ENCODE results near the gene NLRP10. TPM values are rescaled to one million over a fixed set of nuclear protein-coding genes. Genes with fewer than 3 reads are reported as not detected.
"Not testable (repeated sequence)": the region's sequence is repeated elsewhere in the genome, so short reads cannot be mapped to it uniquely, and the experiment has no call there.

Gene NLRP10
- total RNA-seq, 4 donors from 2014 or later, result not detected

DNA sequence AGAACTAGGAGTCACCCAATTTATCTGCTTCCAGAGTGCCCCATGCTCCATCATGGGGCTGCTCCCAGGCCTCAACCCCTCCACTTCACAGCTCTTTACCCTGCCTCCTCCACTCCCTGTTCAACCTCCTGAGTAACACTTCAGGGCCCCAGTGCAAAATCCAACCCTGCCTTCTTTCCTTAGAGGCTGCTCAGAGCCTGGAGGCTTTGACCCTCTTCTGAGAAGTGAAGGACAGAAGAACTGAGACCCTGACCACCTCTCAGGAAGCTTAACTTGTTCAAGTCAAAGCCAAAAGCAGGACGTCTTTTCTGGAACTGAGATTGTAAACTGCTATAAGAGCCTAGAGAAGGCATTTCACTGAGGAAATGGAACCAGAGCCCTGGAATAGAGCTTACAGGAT is 37.4 kb upstream of the NLRP10 start:
- no peaks in the 10 kb centered on the region for H3K4me1 ChIP-seq
- H3K9me3 ChIP-seq, result no peaks in the 10 kb centered on the region
- no peak overlapping the region for H3K4me3 ChIP-seq
- no peak for DNase-seq
- H3K36me3 ChIP-seq, result peaks cover 0 to 8% (median 0%) of the 10 kb centered on the region in 3 donors
- no peak overlapping the region for H3K27ac ChIP-seq
- no peak for TF ChIP-seq CTCF (IDR thresholded peaks at IDR 0.05)
- TF ChIP-seq POLR2A (IDR thresholded peaks at IDR 0.05), result no peak
- H3K27me3 ChIP-seq, result no peaks in the 10 kb centered on the region

GRCh38 chr11:8000390-8000789 is 35.1 kb upstream of the NLRP10 start:
- H3K4me3 ChIP-seq, result no peak overlapping the region
- H3K27me3 ChIP-seq, result no peaks in the 10 kb centered on the region
- no peak overlapping the region for H3K27ac ChIP-seq
- no peaks in the 10 kb centered on the region for H3K4me1 ChIP-seq
- H3K36me3 ChIP-seq, result peaks cover 0 to 31% (median 0%) of the 10 kb centered on the region in 3 donors
- H3K9me3 ChIP-seq, result no peaks in the 10 kb centered on the region
- no peak for DNase-seq
- TF ChIP-seq POLR2A (IDR thresholded peaks at IDR 0.05) (no peak), CTCF (IDR thresholded peaks at IDR 0.05) (no peak)

DNA sequence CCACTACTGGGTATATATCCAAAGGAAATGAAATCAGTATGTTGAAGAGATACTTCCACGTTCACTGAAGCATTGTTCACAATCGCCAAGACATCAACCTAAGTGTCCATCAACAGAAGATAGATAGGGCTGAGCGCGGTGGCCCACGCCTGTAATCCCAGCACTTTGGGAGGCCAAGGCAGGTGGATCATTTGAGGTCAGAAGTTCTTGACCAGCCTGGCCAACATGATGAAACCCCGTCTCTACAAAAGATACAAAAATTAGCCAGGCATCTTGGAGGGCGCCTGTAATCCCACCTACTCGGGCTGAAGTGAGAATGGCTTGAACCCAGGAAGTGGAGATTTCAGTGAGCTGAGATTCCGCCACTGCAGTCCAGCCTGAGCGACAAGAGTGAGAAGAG is 34.5 kb upstream of the NLRP10 start:
- no peak for DNase-seq
- no peaks in the 10 kb centered on the region for H3K27me3 ChIP-seq

DNA sequence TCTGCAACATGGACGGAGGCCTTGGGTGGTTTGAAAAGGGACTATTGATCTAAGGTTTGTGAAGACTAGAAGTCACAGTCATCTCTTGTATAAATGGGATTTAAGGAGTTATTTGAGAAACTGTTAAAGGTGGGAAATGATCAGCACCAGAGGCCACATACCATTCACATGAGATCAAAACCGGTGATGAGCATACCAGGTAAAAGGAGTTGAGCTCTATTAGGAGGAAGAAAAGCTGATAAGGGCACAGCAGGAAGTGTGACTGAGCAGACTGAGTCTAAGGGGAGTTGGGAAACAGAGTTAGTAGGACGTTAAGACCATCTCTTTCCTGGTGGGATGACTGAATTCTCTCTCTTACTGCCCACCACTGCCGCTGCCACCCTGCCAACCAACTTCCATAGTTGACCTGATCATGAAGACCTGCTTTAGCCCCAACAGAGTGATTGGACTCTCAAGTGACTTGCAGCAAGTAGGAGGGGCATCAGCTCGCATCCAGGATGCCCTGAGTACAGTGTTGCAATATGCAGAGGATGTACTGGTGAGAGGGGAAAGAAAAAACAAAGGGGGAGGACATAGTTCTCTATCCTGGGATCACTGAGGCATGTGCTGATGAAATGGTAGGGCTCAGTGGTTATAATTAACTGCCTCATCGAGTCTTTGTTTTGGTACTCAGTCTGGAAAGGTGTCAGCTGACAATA is 29.5 kb upstream of the NLRP10 start:
- Histone ChIP-seq H3K27ac (no peak overlapping the region), H3K4me1 (peaks cover 0 to 2% (median 0%) of the 10 kb centered on the region in 4 donors), H3K9me3 (no peaks in the 10 kb centered on the region), H3K4me3 (no peak overlapping the region), H3K27me3 (no peaks in the 10 kb centered on the region), H3K36me3 (peaks cover 0 to 74% (median 0%) of the 10 kb centered on the region in 3 donors)
- TF ChIP-seq CTCF (IDR thresholded peaks at IDR 0.05), result no peak
- no peak for TF ChIP-seq POLR2A (IDR thresholded peaks at IDR 0.05)
- no peak for DNase-seq

More for the DNA sequence above, 34.5 kb upstream of the NLRP10 start:
- H3K9me3 ChIP-seq, result no peaks in the 10 kb centered on the region
- no peak for TF ChIP-seq CTCF (IDR thresholded peaks at IDR 0.05)
- no peak for TF ChIP-seq POLR2A (IDR thresholded peaks at IDR 0.05)
- no peak overlapping the region for H3K4me3 ChIP-seq
- no peak overlapping the region for H3K27ac ChIP-seq
- no peaks in the 10 kb centered on the region for H3K4me1 ChIP-seq
- H3K36me3 ChIP-seq, result peaks cover 0 to 37% (median 0%) of the 10 kb centered on the region in 3 donors

DNA sequence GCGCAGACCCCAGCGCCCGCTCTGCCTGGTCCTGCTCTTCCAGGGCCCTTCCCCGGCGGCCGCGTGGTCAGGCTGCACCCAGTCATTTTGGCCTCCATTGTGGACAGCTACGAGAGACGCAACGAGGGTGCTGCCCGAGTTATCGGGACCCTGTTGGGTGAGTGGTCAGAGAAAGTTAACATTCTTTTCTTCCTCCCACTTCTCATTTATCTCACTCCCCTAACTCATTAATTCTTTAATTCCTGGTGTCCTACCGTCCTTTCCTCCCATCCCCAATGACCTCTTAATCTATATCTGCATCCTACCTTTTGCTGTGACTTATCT is 22.3 kb upstream of the NLRP10 start:
- Histone ChIP-seq H3K4me1 (peaks cover 0 to 22% (median 8%) of the 10 kb centered on the region in 4 donors), H3K36me3 (peaks cover 0 to 19% (median 0%) of the 10 kb centered on the region in 3 donors), H3K27ac (peak overlapping the region; percentile 64 to 78 (median 76)), H3K4me3 (peak overlapping the region; percentile 77 to 92 (median 91))
- H3K27me3 ChIP-seq, H3K9me3 ChIP-seq, DNase-seq: not testable (repeated sequence)

GRCh38 chr11:7986768-7987559 is 21.7 kb upstream of the NLRP10 start, which contains the start of gene EIF3F:
Gene EIF3F, plus strand, starts transcription at chr11:7987337. Its CDS starts 16 bp downstream, at chr11:7987353.
- H3K9me3 ChIP-seq, result no peaks in the 10 kb centered on the region
- peak within 1 kb of the TSS; percentile 64 to 78 (median 76) for H3K27ac ChIP-seq
- TF ChIP-seq POLR2A (IDR thresholded peaks at IDR 0.05), result peak in 1 of 2 donors; percentile 34
- TF ChIP-seq CTCF (IDR thresholded peaks at IDR 0.05), result peak; percentile 77 to 97 (median 88)
- no peaks in the 10 kb centered on the region for H3K27me3 ChIP-seq
- peaks cover 0 to 22% (median 8%) of the 10 kb centered on the region in 4 donors for H3K4me1 ChIP-seq
- H3K4me3 ChIP-seq, result peak within 1 kb of the TSS; percentile 77 to 92 (median 91)
- peaks cover 0 to 13% (median 0%) of the 10 kb centered on the region in 3 donors for H3K36me3 ChIP-seq
- DNase-seq, result peak; percentile 88 to 95 (median 93)
